Neural cell (in vitro differentiated cells): ENCODE results near the gene GCNT2. TPM values are rescaled to one million over a fixed set of nuclear protein-coding genes. Genes with fewer than 3 reads are reported as not detected.

ENCODE experiments used
- H2AFZ ChIP-seq: fragments of 200-600, 300-800 bp; sonication (generic), shearing (Covaris generic); 2 replicates; pipeline ENCODE4 v1.6.0; 2014; ENCODE audit warnings: low read depth, mild to moderate bottlenecking, antibody characterized with exemption, low read length, moderate library complexity
- H3F3A ChIP-seq: fragments of 200-600 bp; shearing (Covaris generic); 2 replicates; pipeline ENCODE4 v1.6.1; 2016; ENCODE audit warnings: mild to moderate bottlenecking, moderate library complexity, mixed read lengths, antibody characterized with exemption, low read length; ENCODE audit not compliant: insufficient read depth, poor library complexity, severe bottlenecking
- H3K27ac ChIP-seq: fragments of 200-600, 300-800 bp; sonication (generic), shearing (Covaris generic); 2 replicates; pipeline ENCODE4 v1.5.1; 2014; ENCODE audit warnings: mild to moderate bottlenecking, low read length, moderate library complexity
- H3K27me3 ChIP-seq: fragments of 300-800, 200-600 bp; sonication (generic), shearing (Covaris generic); 2 replicates; pipeline ENCODE4 v1.6.0; 2014; ENCODE audit warnings: mild to moderate bottlenecking, low read depth, low read length, moderate library complexity; ENCODE audit not compliant: insufficient read depth
- H3K36me3 ChIP-seq: fragments of 300-800, 200-600 bp; sonication (generic), shearing (Covaris generic); 2 replicates; pipeline ENCODE4 v1.5.1; 2014; ENCODE audit warnings: mild to moderate bottlenecking, antibody characterized with exemption, low read length, moderate library complexity; ENCODE audit not compliant: insufficient read depth
- H3K4me2 ChIP-seq: fragments of 300-800, 200-600 bp; sonication (generic), shearing (Covaris generic); 2 replicates; pipeline ENCODE4 v1.6.0; 2014; ENCODE audit warnings: mild to moderate bottlenecking, low read length
- H3K4me3 ChIP-seq: fragments of 300-800, 200-600 bp; sonication (generic), shearing (Covaris generic); 2 replicates; pipeline ENCODE4 v1.5.1; 2014; ENCODE audit warnings: mild to moderate bottlenecking, low read length, moderate library complexity
- H3K79me2 ChIP-seq: fragments of 200-600 bp; shearing (Covaris generic); replicated peaks from 2 replicates; pipeline ENCODE4 v1.6.0; 2014; ENCODE audit warnings: mild to moderate bottlenecking, low read length, moderate library complexity; ENCODE audit not compliant: insufficient read depth
- H3K9ac ChIP-seq: fragments of 300-800, 200-600 bp; sonication (generic), shearing (Covaris generic); 2 replicates; pipeline ENCODE4 v1.6.1; 2016; ENCODE audit warnings: mild to moderate bottlenecking, low read length, mixed read lengths
- H3K9me2 ChIP-seq: fragments of 200-600 bp; shearing (Covaris generic); 2 replicates; pipeline ENCODE4 v1.6.1; 2016; ENCODE audit warnings: mild to moderate bottlenecking, low read length, mixed read lengths; ENCODE audit not compliant: insufficient read depth
- H3K9me3 ChIP-seq: fragments of 200-600, 300-800 bp; sonication (generic), shearing (Covaris generic); 2 replicates; pipeline ENCODE4 v1.6.1; 2016; ENCODE audit warnings: mild to moderate bottlenecking, mixed run types, low read length, moderate library complexity, mixed read lengths
- H4K20me1 ChIP-seq: fragments of 200-600 bp; shearing (Covaris generic); 2 replicates; pipeline ENCODE4 v1.6.1; 2016; ENCODE audit warnings: mild to moderate bottlenecking, mixed run types; ENCODE audit not compliant: insufficient read depth
- EP300 ChIP-seq: fragments of 450-650 bp; conservative IDR thresholded peaks from 2 replicates; pipeline ENCODE4 v1.6.1; 2014; ENCODE audit warnings: antibody characterized with exemption, mild to moderate bottlenecking, moderate library complexity; ENCODE audit not compliant: poor library complexity, severe bottlenecking
- EZH2 ChIP-seq: fragments of 200-600, 300-800 bp; shearing (Covaris generic), sonication (generic); IDR thresholded peaks from 2 replicates; pipeline ENCODE4 v1.6.1; 2014; ENCODE audit warnings: antibody characterized with exemption, low read length, borderline replicate concordance, mild to moderate bottlenecking; ENCODE audit not compliant: insufficient read depth, poor library complexity, severe bottlenecking
- MXI1 ChIP-seq: fragments of 450-650 bp; conservative IDR thresholded peaks from 2 replicates; pipeline ENCODE4 v1.6.1; 2014; ENCODE audit warnings: antibody characterized with exemption, mild to moderate bottlenecking; ENCODE audit not compliant: poor library complexity, severe bottlenecking
- POLR2AphosphoS5 ChIP-seq: IDR thresholded peaks from 2 replicates; pipeline ENCODE4 v1.6.1; 2012
- RAD21 ChIP-seq: fragments of 450-650 bp; conservative IDR thresholded peaks from 2 replicates; pipeline ENCODE4 v1.6.1; 2014; ENCODE audit warnings: antibody characterized with exemption, mild to moderate bottlenecking, moderate library complexity
- SMC3 ChIP-seq: fragments of 450-650 bp; conservative IDR thresholded peaks from 2 replicates; pipeline ENCODE4 v1.6.1; 2014; ENCODE audit warnings: antibody characterized with exemption, mild to moderate bottlenecking, moderate library complexity; ENCODE audit not compliant: poor library complexity
- TAF1 ChIP-seq: IDR thresholded peaks from 2 replicates; pipeline ENCODE4 v1.6.1; 2012; ENCODE audit warnings: low read depth
- polyA plus RNA-seq: library from polyadenylated mRNA; depleted of rRNA; stranded (reverse); fragments of >200 nt; gene quantifications from 2 replicates; pipeline ENCODE4 v1.2.3, GENCODE V29; 2014
- TF ChIP-seq, protein P1 (sequence below): IDR thresholded peaks from 2 replicates; pipeline ENCODE4 v1.6.1; 2012; ENCODE audit warnings: borderline replicate concordance
- TF ChIP-seq, protein P2 (sequence below): fragments of 450-650 bp; IDR thresholded peaks from 2 replicates; pipeline ENCODE4 v1.5.1; 2014; ENCODE audit warnings: antibody characterized with exemption, mild to moderate bottlenecking, moderate library complexity; ENCODE audit not compliant: poor library complexity, severe bottlenecking

GCNT2 gene
- polyA plus RNA-seq, 1 donor from 2014 or later: 9.4 TPM

DNA sequence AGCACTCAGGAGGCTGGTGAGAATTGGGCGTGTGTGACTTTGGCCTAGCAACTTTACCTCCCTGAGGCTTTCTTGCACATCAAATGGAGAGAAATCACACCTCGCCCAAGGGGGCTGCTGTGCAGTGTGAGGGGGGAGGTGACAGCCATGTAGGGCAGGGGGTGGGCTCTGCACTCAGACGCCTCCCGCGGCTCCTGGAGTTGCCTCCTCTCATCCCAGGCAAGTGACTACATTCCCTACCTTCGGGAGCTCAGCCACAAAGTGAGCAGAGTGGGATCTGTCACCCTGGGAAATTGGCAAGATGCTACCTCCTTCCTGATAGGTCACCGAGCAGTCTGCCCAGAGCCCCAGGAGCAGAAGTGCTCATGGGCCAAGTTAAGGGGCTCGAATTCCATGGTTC is 56.0 kb downstream of the GCNT2 start:
- Histone ChIP-seq H3K79me2 (no peaks in the 10 kb centered on the region), H3K9me3 (no peaks in the 10 kb centered on the region), H3K4me2 (no peak overlapping the region), H3K27ac (no peak overlapping the region), H3K9me2 (no peaks in the 10 kb centered on the region), H3K4me3 (no peak overlapping the region), H3F3A (no peaks in the 10 kb centered on the region), H3K9ac (no peak overlapping the region), H3K36me3 (no peaks in the 10 kb centered on the region), H3K27me3 (no peaks in the 10 kb centered on the region), H4K20me1 (no peaks in the 10 kb centered on the region), H2AFZ (no peak overlapping the region)
- TF ChIP-seq EZH2 (no peak), MXI1 (no peak), SMC3 (no peak), POLR2AphosphoS5 (no peak), TAF1 (no peak), RAD21 (no peak), EP300 (no peak)
- TF ChIP-seq, protein P1, sequence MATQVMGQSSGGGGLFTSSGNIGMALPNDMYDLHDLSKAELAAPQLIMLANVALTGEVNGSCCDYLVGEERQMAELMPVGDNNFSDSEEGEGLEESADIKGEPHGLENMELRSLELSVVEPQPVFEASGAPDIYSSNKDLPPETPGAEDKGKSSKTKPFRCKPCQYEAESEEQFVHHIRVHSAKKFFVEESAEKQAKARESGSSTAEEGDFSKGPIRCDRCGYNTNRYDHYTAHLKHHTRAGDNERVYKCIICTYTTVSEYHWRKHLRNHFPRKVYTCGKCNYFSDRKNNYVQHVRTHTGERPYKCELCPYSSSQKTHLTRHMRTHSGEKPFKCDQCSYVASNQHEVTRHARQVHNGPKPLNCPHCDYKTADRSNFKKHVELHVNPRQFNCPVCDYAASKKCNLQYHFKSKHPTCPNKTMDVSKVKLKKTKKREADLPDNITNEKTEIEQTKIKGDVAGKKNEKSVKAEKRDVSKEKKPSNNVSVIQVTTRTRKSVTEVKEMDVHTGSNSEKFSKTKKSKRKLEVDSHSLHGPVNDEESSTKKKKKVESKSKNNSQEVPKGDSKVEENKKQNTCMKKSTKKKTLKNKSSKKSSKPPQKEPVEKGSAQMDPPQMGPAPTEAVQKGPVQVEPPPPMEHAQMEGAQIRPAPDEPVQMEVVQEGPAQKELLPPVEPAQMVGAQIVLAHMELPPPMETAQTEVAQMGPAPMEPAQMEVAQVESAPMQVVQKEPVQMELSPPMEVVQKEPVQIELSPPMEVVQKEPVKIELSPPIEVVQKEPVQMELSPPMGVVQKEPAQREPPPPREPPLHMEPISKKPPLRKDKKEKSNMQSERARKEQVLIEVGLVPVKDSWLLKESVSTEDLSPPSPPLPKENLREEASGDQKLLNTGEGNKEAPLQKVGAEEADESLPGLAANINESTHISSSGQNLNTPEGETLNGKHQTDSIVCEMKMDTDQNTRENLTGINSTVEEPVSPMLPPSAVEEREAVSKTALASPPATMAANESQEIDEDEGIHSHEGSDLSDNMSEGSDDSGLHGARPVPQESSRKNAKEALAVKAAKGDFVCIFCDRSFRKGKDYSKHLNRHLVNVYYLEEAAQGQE: no peak
- TF ChIP-seq, protein P2, sequence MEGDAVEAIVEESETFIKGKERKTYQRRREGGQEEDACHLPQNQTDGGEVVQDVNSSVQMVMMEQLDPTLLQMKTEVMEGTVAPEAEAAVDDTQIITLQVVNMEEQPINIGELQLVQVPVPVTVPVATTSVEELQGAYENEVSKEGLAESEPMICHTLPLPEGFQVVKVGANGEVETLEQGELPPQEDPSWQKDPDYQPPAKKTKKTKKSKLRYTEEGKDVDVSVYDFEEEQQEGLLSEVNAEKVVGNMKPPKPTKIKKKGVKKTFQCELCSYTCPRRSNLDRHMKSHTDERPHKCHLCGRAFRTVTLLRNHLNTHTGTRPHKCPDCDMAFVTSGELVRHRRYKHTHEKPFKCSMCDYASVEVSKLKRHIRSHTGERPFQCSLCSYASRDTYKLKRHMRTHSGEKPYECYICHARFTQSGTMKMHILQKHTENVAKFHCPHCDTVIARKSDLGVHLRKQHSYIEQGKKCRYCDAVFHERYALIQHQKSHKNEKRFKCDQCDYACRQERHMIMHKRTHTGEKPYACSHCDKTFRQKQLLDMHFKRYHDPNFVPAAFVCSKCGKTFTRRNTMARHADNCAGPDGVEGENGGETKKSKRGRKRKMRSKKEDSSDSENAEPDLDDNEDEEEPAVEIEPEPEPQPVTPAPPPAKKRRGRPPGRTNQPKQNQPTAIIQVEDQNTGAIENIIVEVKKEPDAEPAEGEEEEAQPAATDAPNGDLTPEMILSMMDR: no peak

DNA sequence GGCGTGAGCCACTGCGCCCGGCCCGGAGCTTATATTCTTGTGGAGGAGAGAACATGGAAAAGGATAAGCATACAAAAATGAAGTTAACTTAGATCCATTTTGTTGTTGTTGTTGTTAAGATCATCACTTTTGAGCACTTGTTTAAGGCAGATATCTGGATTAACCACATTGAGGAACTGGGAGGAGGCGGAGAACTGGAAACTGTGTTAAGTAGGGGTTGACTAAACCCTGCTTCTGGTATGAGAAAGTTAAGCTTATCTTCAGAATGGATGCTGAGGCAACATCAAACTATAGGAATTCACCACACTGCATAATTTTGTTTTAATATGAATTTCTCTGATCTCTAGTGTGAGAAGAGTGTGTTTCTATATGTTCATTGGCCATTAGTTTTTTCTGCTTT is 57.6 kb downstream of the GCNT2 start:
- H3F3A ChIP-seq: no peaks in the 10 kb centered on the region
- no peak overlapping the region for H2AFZ ChIP-seq
- TF ChIP-seq EP300: no peak
- no peaks in the 10 kb centered on the region for H4K20me1 ChIP-seq
- no peaks in the 10 kb centered on the region for H3K9me3 ChIP-seq
- no peaks in the 10 kb centered on the region for H3K79me2 ChIP-seq
- no peak overlapping the region for H3K9ac ChIP-seq
- H3K27ac ChIP-seq: no peak overlapping the region
- H3K4me2 ChIP-seq: no peak overlapping the region
- no peaks in the 10 kb centered on the region for H3K36me3 ChIP-seq
- no peaks in the 10 kb centered on the region for H3K9me2 ChIP-seq
- H3K27me3 ChIP-seq: no peaks in the 10 kb centered on the region
- no peak overlapping the region for H3K4me3 ChIP-seq

DNA sequence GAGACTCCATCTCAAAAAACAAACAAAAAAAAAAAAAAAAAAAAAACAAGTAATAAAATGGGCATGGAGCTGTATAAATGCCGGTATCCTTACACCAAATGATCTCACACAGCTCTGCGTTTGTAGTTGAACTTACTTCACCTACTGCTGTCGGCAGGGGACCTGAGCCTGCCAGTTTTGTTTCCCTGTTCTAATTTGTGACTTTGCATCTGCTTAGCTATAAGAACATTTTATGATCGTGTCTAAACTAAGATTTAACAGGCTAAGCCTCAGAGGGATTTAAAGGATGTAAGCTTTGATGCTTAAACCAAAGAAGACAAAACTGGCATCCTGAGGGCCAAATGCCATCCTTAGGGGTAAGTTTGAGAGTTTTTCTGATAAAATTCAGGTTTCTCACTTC is 58.7 kb downstream of the GCNT2 start:
- Histone ChIP-seq H3K9me3 (no peaks in the 10 kb centered on the region), H3K79me2 (no peaks in the 10 kb centered on the region), H3K9me2 (no peaks in the 10 kb centered on the region), H2AFZ (no peak overlapping the region), H3K36me3 (no peaks in the 10 kb centered on the region), H4K20me1 (no peaks in the 10 kb centered on the region), H3K27me3 (no peaks in the 10 kb centered on the region), H3K27ac (no peak overlapping the region), H3K4me3 (no peak overlapping the region), H3K9ac (no peak overlapping the region), H3F3A (no peaks in the 10 kb centered on the region), H3K4me2 (no peak overlapping the region)
- TF ChIP-seq RAD21: no peak
- TF ChIP-seq, protein P1: no peak
- no peak for TF ChIP-seq POLR2AphosphoS5
- TF ChIP-seq SMC3: no peak
- TF ChIP-seq, protein P2: no peak
- TF ChIP-seq EP300: no peak
- TF ChIP-seq MXI1: no peak
